ENCODE results near the gene MPZL1. TPM values are rescaled to one million over a fixed set of nuclear protein-coding genes. Genes with fewer than 3 reads are reported as not detected.

MPZL1 gene
- total and polyA plus RNA-seq, 2 donors (not counting 3 experiments of a cell fraction or from before 2014, with no cell fraction given), result 41.7 to 99.1 TPM

- dilution Hi-C loops (cut with MboI; ENCODE audit: extremely low pct_ligation_motif_present, low sequenced_read_pairs) (no loop called here), intact Hi-C loops (cut with micrococcal nuclease) (no loop called here)
- POLR2A ChIA-PET, result no interaction called here
- Histone ChIP-seq H3K9me3 (replicated peaks; ENCODE audit: control insufficient read depth, insufficient read depth, low read length) (no peaks in the 10 kb centered on the region), H3K27me3 (ENCODE audit: control insufficient read depth in 2 of 2, insufficient read depth in 2 of 2, low read length in 2 of 2) (no peaks in the 10 kb centered on the region), H3K9ac (replicated peaks; ENCODE audit: extremely low read depth, insufficient read depth, low read length) (no peak overlapping the region), H3K4me1 (ENCODE audit: control insufficient read depth, extremely low read depth, insufficient read depth, low read length) (peaks cover 2% of the 10 kb centered on the region), H3K79me2 (ENCODE audit: control insufficient read depth, insufficient read depth, low read length) (peaks cover 44% of the 10 kb centered on the region), H3K4me2 (ENCODE audit: insufficient read depth, low read length) (no peak overlapping the region), H3K27ac (ENCODE audit: insufficient read depth, low read depth, low read length) (no peak overlapping the region), H3K9me1 (replicated peaks; ENCODE audit: control insufficient read depth, extremely low read depth, insufficient read depth, low read length) (no peaks in the 10 kb centered on the region), H3K4me3 (replicated peaks in 1 of 3; ENCODE audit: insufficient read depth in 1 of 3, low read depth in 1 of 3, low read length in 3 of 3) (no peak overlapping the region), H2AFZ (ENCODE audit: low read depth, low read length) (no peak overlapping the region), H4K20me1 (replicated peaks; ENCODE audit: control insufficient read depth, extremely low read depth, insufficient read depth, low read length) (peaks cover 3% of the 10 kb centered on the region), H3K36me3 (ENCODE audit: control insufficient read depth in 2 of 2, extremely low read depth in 1 of 2, insufficient read depth in 2 of 2, low read length in 2 of 2) (no peaks in the 10 kb centered on the region)
- CTCF ChIA-PET, result interaction anchor here (1.1 kb wide), 1 partner anchor 17 kb away, joined by 3 read pairs; no protein-coding TSS in a partner anchor
- DNase-seq (ENCODE audit: low read depth, low spot score) (no peak), FAIRE-seq (no peak)
- BruUV-seq (replicated peaks), result no TSS peak
- no peak for TF ChIP-seq POLR2AphosphoS5 (IDR thresholded peaks at IDR 0.05; ENCODE audit: insufficient read depth, low read depth, low read length)
- no peak for TF ChIP-seq FOS (IDR thresholded peaks at IDR 0.05; ENCODE audit: borderline replicate concordance, insufficient read depth, low read length)
Measured at GRCh38 chr1:167756730-167757405, 35.1 kb downstream of the MPZL1 start.

DNA sequence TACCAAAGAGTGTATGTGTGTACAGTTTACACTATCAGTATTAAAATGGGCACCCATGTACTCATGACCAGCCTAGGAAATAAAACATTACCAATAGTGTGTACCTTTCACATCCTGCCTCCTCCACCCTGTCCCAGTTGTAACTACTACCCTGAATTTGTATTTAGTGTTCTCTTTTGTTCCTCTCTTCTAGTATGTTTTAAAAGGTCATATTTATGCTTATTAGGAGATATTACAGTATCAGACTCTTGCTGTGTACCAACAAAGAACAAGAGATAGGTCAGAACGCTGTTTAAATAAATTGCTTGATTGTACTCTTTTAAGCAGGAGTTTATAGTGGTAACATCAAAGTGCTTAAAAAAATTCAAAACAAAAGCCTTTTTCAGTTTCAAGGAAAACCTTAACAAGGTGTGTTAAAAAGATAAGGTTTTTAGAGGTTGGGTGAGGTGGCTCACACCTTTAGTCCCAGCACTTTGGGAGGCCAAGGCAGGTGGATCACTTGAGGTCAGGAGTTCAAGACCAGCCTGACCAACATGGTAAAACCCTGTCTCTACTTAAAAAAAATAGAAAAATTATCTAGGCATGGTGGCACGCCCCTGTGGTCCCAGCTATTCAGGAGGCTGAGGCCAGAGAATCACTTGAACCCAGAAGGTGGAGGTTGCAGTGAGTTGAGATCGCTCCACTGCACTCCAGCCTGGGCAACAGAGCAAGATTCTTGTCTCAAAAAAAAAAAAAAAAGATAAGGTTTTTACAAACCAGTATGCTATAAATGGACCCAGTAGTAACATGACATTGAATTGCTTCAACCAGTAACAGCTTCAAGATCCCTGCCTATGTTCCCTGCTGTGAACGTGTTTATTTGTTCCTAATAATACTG, 35.9 kb downstream of the MPZL1 start:
- peaks cover 48% of the 10 kb centered on the region for H3K79me2 ChIP-seq (ENCODE audit: control insufficient read depth, insufficient read depth, low read length)
- H3K9me3 ChIP-seq (replicated peaks; ENCODE audit: control insufficient read depth, insufficient read depth, low read length), result no peaks in the 10 kb centered on the region
- ChIA-PET CTCF (interaction anchor here (1.1 kb wide), 1 partner anchor 18 kb away, joined by 3 read pairs; no protein-coding TSS in a partner anchor), POLR2A (no interaction called here)
- no peaks in the 10 kb centered on the region for H3K9me1 ChIP-seq (replicated peaks; ENCODE audit: control insufficient read depth, extremely low read depth, insufficient read depth, low read length)
- H2AFZ ChIP-seq (ENCODE audit: low read depth, low read length), result no peak overlapping the region
- TF ChIP-seq JUN (IDR thresholded peaks at IDR 0.05; ENCODE audit: borderline replicate concordance, insufficient read depth, insufficient read length, low read depth) (no peak), MAX (IDR thresholded peaks at IDR 0.05; ENCODE audit: insufficient read depth, insufficient read length) (no peak), MYC (IDR thresholded peaks at IDR 0.05; ENCODE audit: low read depth, low read length) (no peak), EZH2 (IDR thresholded peaks at IDR 0.05; ENCODE audit: borderline replicate concordance, low read depth, low read length, severe bottlenecking) (no peak), CTCF (IDR thresholded peaks at IDR 0.05; ENCODE audit: extremely low read depth in 1 of 2, insufficient read depth in 1 of 2, low read depth in 1 of 2, low read length in 2 of 2) (no peak), POLR2AphosphoS5 (IDR thresholded peaks at IDR 0.05; ENCODE audit: insufficient read depth, low read depth, low read length) (no peak), GATA2 (IDR thresholded peaks at IDR 0.05; ENCODE audit: insufficient read depth, insufficient read length, low read depth, low read length) (no peak), FOS (IDR thresholded peaks at IDR 0.05; ENCODE audit: borderline replicate concordance, insufficient read depth, low read length) (no peak), POLR2A (IDR thresholded peaks at IDR 0.05; ENCODE audit: low read depth, low read length) (no peak)
- H3K4me1 ChIP-seq (ENCODE audit: control insufficient read depth, extremely low read depth, insufficient read depth, low read length), result no peaks in the 10 kb centered on the region
- H3K9ac ChIP-seq (replicated peaks; ENCODE audit: extremely low read depth, insufficient read depth, low read length), result no peak overlapping the region
- intact Hi-C loops (cut with micrococcal nuclease) (no loop called here), dilution Hi-C loops (cut with MboI; ENCODE audit: extremely low pct_ligation_motif_present, low sequenced_read_pairs) (no loop called here)
- DNase-seq (ENCODE audit: low read depth, low spot score) (no peak), FAIRE-seq (no peak)
- H3K36me3 ChIP-seq (ENCODE audit: control insufficient read depth in 2 of 2, extremely low read depth in 1 of 2, insufficient read depth in 2 of 2, low read length in 2 of 2), result no peaks in the 10 kb centered on the region
- no peak overlapping the region for H3K27ac ChIP-seq (ENCODE audit: insufficient read depth, low read depth, low read length)
- BruUV-seq (replicated peaks), result no TSS peak
- no peaks in the 10 kb centered on the region for H3K27me3 ChIP-seq (ENCODE audit: control insufficient read depth in 2 of 2, insufficient read depth in 2 of 2, low read length in 2 of 2)
- H3K4me3 ChIP-seq (replicated peaks in 1 of 3; ENCODE audit: insufficient read depth in 1 of 3, low read depth in 1 of 3, low read length in 3 of 3), result no peak overlapping the region
- no peak overlapping the region for H3K4me2 ChIP-seq (ENCODE audit: insufficient read depth, low read length)
- peaks cover 3% of the 10 kb centered on the region for H4K20me1 ChIP-seq (replicated peaks; ENCODE audit: control insufficient read depth, extremely low read depth, insufficient read depth, low read length)
